Stimulated activated CD8-positive, alpha-beta memory T cell treated with anti-CD3 and anti-CD28 coated beads, Interleukin-15, amount 100 ng/mL, for 4 hours (primary cell): ENCODE results near the gene MCHR1.
"Not testable (repeated sequence)": the region's sequence is repeated elsewhere in the genome, so short reads cannot be mapped to it uniquely, and the experiment has no call there.

Experiments used
- DNase-seq, 2 donors: peaks; one replicate each; pipeline ENCODE4 v3.0.0-alpha.2; 2020; ENCODE audit warnings: low read depth in 2 of 2

Gene MCHR1

DNA sequence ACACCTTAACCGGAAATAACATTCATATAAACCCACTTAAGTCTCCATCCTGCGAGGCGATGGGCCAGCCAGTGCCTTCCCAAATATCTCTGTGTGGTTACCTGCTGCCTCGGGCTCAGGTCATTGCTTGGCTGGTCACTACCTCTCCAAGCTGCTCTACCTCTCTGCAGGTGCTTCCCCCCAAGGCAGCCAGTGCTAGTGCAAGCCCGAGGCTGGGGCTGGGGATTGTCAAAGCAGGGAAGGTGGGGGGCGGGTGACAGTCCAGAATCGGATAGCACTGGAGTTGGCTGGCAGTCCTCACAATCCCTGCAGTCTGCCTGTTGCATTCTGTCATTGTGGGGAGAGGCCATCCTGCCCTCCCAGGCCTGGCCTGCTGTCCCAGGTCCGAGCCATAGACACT lies 11.1 kb downstream of the MCHR1 start:
- no peak for DNase-seq

DNA sequence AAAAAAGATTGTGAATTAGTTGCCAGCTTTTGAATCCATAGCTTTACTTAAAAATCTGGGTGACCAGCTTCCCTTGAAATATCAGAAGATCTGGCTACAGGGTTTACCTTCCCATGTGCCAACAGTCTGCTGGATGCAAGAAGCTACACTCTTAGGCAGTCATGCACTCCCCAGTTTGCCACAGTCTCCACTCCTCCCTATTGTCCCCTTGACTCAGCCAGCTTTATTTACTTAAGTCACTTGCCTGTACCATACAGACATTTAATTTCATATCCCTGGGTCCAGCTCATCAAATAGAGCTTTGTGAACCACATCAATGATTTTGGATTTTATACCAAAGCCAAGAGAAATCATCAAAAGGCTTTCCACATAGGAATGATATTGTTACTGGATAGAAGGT lies 12.2 kb downstream of the MCHR1 start:
- no peak for DNase-seq

DNA sequence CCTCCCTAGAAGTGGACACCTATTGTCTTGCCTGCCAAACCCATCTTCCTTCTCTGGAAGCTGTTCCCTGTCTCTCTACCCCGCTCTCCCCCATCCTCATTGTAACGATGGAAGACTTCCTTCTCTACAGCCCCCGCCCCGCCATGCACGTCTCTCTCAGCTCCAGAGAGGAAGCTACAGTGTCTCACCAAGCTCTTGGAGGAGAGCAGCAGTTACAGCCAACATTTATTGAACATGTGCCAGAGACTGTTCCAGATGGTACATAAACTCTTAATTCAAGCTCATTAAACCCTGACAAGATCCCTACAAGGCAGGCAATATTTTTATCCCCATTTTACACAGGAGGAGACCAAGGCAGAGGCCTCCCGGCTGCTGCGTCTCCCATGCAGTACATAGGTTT lies 15.1 kb downstream of the MCHR1 start:
- no peak for DNase-seq

DNA sequence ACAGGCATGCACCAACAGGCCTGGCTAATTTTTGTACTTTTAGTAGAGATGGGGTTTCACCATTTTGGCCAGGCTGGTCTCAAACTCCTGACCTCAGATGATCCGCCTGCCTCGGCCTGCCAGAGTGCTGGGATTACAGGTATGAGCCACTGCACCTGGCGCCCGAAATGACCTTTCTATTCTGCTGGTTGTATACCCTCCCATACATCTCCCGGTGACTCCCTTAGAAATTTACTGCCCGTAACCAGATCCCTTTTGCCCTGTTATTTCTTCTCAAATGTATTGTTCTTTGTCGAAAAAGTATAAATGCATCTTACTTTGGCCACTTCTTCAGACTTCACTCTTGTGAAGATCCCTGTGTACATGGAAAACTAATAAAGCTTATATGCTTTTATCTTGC lies 22.0 kb downstream of the MCHR1 start:
- no peak for DNase-seq

DNA sequence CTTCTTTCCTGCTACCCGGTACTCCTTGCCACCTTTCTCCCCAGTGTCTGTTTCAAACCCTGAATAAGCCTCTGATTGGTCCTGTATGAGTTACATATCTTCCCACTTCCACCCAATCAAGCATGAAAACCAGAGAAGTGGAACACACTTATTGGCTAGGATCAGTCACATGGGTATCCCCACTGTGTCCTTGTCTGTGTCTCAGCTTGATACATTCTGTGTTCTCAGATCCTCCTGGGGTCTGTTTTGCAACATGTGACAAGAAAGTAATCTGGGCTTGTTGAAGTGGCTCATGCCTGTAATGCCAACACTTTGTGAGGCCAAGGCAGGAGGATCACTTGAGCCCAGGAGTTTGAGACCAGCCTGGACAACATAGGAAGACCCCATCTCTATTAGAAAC lies 23.9 kb downstream of the MCHR1 start:
- no peak for DNase-seq

DNA sequence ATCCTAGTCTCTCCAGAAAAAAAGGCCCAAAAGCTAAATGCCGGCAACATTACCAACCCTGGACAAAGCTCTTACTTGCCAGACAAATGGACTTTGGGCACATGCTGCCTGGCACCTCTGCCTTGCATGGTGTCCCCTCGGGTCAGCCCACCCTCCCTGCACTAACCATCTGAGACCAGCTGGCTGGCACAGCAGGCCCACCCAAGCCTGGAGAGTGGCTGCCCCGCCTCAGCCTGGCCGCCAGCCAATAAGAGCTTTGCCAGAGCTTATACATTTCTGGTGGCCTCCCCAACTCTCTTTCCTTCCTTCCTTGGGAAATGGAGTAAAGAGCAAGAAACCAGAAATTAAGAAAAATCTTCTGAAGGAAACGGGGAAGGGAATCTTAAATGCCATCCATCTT lies 24.5 kb downstream of the MCHR1 start:
- DNase-seq: no peak

DNA sequence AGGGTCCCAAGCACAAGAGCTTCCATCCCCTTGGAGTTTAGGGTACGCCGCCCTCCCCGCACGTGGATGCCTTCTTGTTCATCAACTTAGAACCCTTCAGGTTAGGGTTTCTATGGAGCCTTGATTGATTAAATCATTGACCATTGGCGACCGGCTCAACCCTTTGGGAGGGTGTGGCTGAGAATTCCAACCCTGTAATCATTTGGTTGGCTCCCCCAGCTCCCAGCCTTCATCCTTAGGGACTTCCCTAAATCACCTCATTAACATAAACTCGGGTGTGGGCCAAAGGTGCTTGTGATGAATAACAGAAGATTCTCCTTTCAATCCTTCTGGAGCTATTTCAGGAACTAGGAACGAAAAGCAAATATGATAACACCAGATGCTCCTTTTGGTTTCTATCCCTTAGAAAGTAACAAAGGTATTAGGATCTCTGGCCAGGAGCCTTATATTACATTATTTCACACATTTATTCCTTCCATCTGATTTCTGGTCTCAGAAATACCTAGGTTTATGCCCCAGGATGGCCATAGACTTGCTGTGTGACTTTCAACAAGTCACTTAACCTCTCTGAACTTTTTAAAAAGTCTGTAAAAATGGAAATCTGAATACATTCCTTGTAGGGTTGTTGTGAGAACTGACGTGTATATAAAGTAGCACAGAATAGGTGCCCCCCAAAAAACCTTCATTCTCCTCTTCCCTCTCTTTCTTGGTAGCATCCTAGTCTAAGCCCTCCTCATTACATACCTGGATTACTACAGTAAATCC lies 26.8 kb downstream of the MCHR1 start:
- no peak for DNase-seq

DNA sequence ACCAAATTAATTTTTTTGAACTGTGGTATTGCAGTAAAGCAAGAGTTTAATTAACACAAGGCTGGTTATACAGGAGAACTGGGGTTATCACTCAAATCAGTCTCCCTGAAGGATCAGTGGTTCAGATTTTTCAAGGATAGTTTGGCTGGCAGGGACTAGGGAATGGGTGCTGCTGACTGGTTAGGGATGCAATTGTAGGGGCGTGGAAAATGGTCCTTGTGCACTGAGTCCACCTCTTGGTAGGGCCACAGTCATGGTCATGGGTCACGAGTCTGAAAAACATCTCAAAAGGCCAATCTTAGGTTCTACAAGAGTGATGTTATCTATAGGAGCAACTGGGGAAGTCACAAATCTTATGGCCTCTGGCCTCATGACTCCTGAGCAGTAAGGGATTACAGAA lies 27.9 kb downstream of the MCHR1 start:
- DNase-seq: no peak

DNA sequence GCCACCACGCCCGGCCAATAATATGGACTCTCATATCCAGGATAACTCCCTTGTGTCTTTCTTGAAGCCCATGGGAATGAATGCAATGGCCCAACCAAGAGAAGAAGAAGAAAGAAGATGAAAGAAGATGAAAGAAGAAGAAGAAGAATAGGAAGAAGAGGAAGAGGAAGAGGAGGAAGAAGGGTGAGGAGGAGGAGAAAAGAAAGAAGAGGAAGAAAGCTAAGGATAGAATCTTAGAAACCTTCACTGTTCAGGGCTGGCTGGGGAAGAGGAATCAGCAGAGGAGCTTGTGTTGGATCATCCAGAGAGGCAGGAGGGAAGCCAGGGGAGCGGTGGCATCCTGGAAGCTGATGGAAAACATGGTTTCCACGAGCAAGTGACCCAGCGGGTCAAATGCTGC lies 28.9 kb downstream of the MCHR1 start:
- DNase-seq: no peak

DNA sequence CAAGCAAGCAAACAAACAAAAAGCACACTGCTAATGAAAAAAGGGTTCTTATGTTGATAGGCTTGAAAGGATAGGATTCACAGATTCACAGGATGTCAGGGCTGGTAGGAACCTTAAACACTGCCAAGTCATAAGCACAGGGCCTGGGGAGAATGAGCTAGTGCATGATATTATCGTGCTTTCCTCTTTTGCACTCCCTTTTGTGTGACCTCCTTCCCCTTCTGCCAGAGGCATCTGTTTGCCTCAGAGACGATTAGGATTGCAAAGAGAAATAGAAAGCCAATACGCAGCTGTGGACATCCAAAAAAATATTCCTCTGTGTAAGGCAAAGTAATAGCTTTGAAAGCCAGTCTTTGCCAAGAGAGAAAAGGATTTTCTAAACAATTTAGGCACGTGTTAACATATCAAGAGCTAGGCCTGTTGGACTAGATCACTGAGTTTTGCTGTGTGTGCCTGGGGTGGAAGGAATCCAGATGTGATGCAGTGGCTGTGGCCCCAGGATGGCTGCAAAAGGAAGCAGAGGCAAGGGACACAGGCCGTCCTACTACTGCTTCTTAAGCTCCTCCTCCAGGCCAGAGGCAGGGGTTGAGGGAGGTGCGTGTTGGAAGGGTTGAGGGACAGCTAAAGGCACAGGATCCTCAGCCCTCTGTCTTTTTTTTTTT lies 30.6 kb downstream of the MCHR1 start:
- no peak for DNase-seq

DNA sequence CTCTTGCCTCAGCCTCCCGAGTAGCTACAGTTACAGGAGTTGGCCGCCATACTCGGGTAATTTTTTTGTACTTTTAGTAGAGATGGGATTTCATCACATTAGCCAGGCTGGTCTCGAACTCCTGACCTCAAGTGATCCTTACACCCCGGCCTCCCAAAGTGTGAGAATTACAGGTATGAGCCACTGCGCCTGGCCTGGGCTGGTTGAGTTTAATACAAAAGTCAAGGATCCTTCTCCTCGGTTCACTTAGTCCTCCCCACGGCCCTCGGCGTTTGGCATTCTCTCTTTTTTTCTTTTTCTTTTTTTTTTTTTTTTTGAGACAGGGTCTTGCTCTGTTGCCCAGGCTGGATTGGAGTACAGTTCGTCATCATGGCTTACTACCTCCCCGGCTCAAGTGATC lies 33.0 kb downstream of the MCHR1 start:
- DNase-seq: no peak

DNA sequence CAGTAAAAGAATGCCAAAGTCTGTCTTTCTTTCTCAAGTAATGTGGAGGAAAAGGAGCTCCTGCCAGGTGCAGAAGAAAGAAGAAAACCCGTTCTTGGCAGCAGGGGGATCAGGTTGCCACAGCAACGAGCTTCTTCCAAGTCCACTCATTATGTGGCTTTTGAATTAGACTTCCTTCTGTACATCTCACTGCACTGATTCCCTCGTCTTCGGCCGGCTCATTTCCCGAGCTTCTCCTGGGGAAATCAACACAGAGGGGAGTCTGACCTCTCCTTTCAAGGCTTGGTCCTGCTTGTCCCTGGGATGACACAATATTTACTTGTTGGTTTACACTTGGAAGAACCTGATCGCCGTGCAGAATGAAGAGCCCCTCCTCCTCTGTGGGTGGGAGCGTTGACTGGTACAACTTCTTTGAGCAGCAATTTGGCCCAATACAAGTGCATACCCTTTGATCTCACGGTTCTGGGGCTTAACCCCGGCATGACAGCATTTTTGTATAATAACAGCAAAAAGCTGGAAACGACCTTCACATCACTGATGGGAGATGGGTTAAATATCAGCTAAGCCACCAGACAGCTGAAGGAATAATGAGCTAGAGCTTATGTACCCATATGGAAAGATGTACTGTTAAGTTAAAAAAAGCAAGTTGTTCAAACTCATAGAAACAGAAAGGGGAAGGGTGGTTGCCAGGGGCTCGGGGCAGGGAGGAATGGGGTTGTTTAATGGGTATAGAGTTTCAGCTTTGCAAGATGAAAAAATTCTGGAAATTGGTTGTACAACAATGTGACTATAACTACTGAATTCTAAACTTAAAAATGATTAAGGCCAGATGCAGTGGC lies 35.4 kb downstream of the MCHR1 start:
- no peak for DNase-seq

DNA sequence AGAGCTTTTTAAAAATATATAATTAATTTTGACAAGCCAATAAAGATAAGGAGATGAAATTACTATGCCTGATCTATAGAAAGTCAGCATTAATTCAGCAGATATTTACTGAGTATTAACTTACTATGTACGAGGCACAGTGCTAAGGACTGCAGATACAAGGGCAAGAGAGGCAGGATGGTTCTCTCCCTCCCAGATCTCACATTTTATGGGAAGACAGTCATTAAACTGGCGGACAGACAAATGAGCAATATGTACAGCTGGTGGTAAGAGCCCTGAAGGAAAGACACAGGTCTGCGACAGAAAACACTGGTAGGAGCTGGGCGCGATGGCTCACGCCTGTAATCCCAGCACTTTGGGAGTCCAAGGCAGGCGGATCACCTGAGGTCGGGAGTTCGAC lies 36.8 kb downstream of the MCHR1 start:
- no peak for DNase-seq

DNA sequence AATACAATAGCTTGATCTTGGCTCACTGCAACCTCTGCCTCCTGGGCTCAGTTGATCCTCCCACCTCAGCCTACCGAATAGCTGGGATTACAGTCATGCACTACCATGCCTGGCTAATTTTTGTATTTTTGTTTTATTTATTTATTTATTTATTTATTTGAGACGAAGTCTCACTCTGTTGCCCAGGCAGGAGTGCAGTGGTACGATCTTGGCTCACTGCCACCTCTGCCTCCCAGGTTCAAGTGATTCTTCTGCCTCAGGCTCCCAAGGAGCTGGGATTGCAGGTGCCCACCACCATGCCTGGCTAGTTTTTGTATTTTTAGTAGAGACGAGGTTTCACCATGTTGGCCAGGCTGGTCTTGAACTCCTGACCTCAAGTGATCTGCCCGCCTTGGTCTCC lies 38.4 kb downstream of the MCHR1 start:
- DNase-seq: not testable (repeated sequence)

DNA sequence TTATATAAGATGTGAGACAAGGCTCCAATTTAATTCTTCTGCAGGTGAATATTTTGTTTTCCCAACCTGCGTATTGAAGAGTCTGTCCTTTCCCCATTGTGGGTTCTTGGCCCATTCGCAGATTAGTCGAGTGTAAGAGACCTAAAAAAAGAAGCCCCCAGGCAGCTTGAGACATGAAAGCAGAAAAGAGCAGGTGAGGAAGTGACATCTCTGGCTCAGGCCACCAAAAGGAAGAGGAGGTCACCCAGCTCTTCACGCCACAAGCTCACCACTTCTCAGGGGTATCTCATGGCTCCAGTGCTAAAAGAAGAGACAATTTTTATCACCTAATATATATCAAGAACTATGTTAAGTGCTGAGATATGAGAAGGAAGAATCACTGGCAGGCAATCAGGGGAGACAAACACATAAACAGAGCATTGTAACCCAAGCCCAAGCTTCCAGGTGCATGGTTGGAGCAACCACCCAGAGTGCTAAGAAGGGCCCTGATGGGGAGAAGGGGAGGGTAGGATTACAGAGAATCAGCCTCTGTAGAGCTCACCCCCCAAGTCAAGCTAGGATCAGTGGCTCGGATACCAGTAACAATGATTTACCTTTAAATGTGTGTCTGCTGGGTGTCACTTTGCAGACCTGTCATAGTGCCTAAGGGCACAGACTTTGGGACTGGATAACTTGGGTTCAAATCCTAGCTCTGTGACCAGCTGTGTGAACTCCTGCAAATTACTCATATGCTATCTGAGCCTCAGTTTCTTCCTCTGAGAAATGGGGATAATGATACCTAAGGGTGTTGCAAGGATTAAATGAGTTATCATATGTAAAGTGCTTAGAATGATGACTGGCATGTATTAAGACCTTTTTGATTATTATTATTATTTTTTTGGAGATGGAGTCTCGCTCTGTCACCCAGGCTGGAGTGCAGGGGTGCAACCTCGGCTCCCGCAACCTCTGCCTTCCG lies 39.2 kb downstream of the MCHR1 start:
- no peak for DNase-seq

DNA sequence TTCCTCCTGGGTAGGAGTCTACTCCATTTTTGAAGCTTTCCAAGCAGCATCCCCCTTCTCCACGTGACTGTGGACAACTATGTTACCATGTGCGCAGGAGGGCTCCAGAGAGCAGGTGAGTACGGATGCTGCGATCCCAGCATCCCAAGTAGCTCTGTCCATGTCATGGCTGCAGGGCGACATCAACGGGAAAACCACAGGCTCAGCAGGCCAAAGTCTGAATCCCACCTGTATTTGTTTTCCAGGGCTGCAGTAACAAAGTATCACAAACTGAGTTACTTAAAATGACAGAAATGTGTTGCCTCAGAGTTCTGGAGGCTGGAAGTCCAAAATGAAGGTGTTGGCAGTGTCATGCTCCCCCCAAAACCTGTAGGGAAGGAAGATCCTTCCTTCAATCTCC lies 40.3 kb downstream of the MCHR1 start:
- no peak for DNase-seq

DNA sequence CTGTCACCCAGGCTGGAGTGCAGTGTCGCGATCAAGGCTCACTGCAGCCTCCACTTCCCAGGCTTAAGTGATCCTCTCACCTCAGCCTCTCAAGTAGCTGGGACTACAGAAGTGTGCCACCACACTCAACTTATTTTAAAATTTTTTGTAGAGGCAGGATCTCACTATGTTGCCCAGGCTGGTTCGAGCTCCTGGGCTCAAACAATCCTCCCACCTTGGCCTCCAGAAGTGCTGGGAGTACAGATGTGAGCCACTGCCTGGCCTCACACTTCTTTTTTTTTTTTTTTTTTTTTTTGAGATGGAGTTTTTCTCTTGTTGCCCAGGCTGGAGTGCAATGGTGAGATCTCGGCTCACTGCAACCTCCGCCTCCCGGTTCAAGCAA lies 40.9 kb downstream of the MCHR1 start:
- not testable (repeated sequence) for DNase-seq

DNA sequence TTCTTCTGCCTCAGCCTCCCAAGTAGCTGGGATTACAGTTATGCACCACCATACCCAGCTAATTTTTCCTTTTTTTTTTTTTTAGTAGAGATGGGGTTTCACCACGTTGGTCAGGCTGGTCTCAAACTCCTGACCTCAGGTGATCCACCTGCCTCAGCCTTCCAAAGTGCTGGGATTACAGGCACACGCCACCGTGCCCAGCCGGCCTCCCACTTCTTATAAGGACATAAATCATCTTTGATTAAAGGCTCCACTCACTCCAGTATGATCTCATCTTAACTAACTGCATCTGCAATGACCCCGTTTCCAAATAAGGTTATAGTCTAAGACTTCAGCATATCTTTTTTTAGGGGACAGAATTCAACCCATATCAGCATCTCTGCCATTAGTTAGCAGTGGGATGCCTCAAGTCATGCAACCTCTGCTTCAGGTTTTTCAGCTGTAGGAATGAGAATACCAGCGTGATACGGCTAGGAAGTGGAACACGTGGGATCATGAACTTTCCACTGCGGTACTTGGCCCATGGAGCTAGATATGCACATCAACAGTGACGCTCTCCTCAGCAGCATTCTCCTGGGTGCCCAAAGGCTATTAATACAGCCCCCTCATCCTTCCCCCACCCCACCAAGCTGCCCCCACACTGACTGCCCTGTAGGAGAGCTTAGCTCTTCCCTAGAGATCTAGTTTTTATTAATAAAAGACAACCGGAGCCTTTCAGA lies 41.4 kb downstream of the MCHR1 start:
- DNase-seq: no peak

DNA sequence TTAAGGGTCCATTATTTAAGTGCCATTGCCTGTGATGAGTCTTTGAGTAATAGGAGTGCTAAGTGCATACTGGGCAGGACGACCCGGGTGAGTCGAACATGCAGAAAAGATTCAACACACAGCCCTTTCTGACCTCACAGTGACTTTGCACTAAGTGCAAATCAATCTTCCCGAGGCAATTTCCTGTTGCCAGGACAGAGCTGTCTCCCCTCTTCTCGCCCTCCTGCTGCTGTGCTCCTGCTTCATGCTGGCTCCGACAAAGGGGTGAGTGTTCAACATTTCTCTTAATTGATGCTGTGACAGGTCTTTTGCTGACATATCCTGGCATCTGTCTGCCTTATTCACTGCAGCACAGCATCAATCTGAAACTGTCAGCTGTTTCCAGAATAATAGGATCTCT lies 42.0 kb downstream of the MCHR1 start:
- DNase-seq: no peak

DNA sequence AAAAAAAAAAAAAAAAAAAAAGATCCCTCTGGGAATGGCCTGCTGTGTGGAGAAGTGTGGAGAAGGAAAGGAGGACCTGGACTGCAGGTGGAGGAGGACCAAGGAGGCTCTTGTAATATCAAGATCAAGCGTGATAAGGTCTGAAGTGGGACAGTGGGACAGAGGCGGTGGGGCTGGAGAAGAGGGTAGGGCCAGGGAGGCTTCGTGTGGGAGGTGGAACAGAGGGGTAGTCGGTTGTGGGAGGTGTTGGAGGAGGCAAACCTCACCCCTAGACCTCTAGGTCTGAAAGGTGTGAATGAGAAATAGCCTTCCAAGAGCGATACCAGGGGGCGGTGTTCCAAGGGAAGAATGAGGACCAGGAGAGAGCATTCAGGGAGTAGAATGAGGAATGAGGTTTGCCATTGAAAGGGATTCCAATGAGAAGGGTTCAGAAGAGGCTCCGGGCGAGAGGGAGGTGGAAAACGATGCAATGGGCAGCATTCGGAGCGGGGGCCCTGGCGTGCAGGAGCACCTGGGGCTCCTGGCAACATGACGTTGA lies 44.2 kb downstream of the MCHR1 start:
- DNase-seq: no peak

DNA sequence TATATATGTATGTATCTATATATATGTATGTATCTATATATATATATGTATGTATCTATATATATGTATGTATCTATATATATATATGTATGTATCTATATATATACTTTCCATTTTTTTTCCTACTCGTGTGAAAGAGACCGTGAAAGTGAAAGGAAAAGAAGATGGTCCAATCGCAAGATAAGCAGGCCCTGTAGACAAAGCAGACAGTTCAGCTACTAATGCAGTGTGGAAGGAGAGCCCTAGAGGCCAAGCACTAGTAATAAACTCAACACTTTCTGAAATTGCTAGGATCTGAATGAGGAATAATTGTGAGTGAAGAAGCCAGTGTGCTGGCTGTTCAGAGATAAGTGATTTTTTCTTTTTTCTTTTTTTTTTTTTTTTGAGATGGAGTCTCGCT lies 47.2 kb downstream of the MCHR1 start:
- DNase-seq: no peak
